ENCODE results near the gene PGAM5. TPM values are rescaled to one million over a fixed set of nuclear protein-coding genes. Genes with fewer than 3 reads are reported as not detected.

The PGAM5 gene
- total and polyA plus RNA-seq, 9 of the 15 experiments (the other 6 are each of a cell fraction or from before 2014, with no cell fraction given): 7.4 to 121 (median 69.5) TPM

- TF ChIP-seq ZNF407 (IDR thresholded peaks at IDR 0.05; ENCODE audit: low read depth) (no peak), MIER1 (IDR thresholded peaks at IDR 0.05; ENCODE audit: low read depth) (no peak), ZNF436 (CRISPR knock-in tag; IDR thresholded peaks at IDR 0.05) (no peak), GTF2B (IDR thresholded peaks at IDR 0.05; ENCODE audit: extremely low read depth, insufficient read length) (no peak), NCOA4 (IDR thresholded peaks at IDR 0.05; ENCODE audit: partially characterized antibody) (no peak), KHSRP (IDR thresholded peaks at IDR 0.05) (no peak), RERE (CRISPR knock-in tag; IDR thresholded peaks at IDR 0.05; ENCODE audit: borderline replicate concordance) (no peak), ELF4 (CRISPR knock-in tag; IDR thresholded peaks at IDR 0.05) (no peak), SAP30 (IDR thresholded peaks at IDR 0.05; ENCODE audit: borderline replicate concordance, insufficient read depth, low read depth, low read length, poor library complexity, severe bottlenecking) (no peak), ZNF696 (CRISPR knock-in tag; conservative IDR thresholded peaks at IDR 0.05) (no peak), ZNF76 (CRISPR knock-in tag; IDR thresholded peaks at IDR 0.05; ENCODE audit: borderline replicate concordance) (no peak), EZH2 (IDR thresholded peaks at IDR 0.05; ENCODE audit: borderline replicate concordance, low read depth, low read length) (no peak)
These were observed 51.4 kb downstream of the PGAM5 start (continued) for GRCh38 chr12:132761921-132762583.
